NT2/D1 (cell line): ENCODE measurements around the gene ARHGEF19.

Experiments used
- SUZ12 ChIP-seq: IDR thresholded peaks from 2 replicates; pipeline ENCODE4 v1.6.1; 2011; ENCODE audit not compliant: insufficient read length, insufficient read depth; ENCODE audit errors: extremely low read depth
- YY1 ChIP-seq: IDR thresholded peaks from 2 replicates; pipeline ENCODE4 v1.6.1; 2011; ENCODE audit not compliant: insufficient read length, insufficient read depth
- ZNF274 ChIP-seq: IDR thresholded peaks from 2 replicates; pipeline ENCODE4 v1.6.1; 2011; ENCODE audit warnings: mild to moderate bottlenecking, low read depth, low read length

GRCh38 chr1:16171314-16172151 is 40.9 kb downstream of the ARHGEF19 start:
- TF ChIP-seq YY1 = no peak
- no peak for TF ChIP-seq SUZ12
- no peak for TF ChIP-seq ZNF274
